Measurements from ENCODE around the gene BCL2L13.

BCL2L13 gene

GRCh38 chr22:17647452-17647851 is 8.9 kb downstream of the BCL2L13 start:
- no peak for TF ChIP-seq CTCF (IDR thresholded peaks at IDR 0.05; ENCODE audit: insufficient read depth, low read depth, low read length, missing control alignments)
- DNase-seq (ENCODE audit: low read depth): no peak

GRCh38 chr22:17647991-17648390 is 9.4 kb downstream of the BCL2L13 start:
- DNase-seq (ENCODE audit: low read depth): no peak
- TF ChIP-seq CTCF (IDR thresholded peaks at IDR 0.05; ENCODE audit: insufficient read depth, low read depth, low read length, missing control alignments): no peak

More at GRCh38 chr22:17647452-17647851, 8.9 kb downstream of the BCL2L13 start:
- H3K4me3 ChIP-seq (ENCODE audit: low read depth, low read length): no peak overlapping the region

GRCh38 chr22:17648569-17648968 is 10.0 kb downstream of the BCL2L13 start:
- H3K4me3 ChIP-seq (ENCODE audit: low read depth, low read length): no peak overlapping the region
- no peak for DNase-seq (ENCODE audit: low read depth)
- no peak for TF ChIP-seq CTCF (IDR thresholded peaks at IDR 0.05; ENCODE audit: insufficient read depth, low read depth, low read length, missing control alignments)

More at GRCh38 chr22:17647991-17648390, 9.4 kb downstream of the BCL2L13 start:
- H3K4me3 ChIP-seq (ENCODE audit: low read depth, low read length): no peak overlapping the region

GRCh38 chr22:17655289-17655688 is 16.7 kb downstream of the BCL2L13 start:
- no peak for TF ChIP-seq CTCF (IDR thresholded peaks at IDR 0.05; ENCODE audit: insufficient read depth, low read depth, low read length, missing control alignments)
- DNase-seq (ENCODE audit: low read depth): no peak
- H3K4me3 ChIP-seq (ENCODE audit: low read depth, low read length): no peak overlapping the region

GRCh38 chr22:17656870-17657395 is 18.4 kb downstream of the BCL2L13 start:
- TF ChIP-seq CTCF (IDR thresholded peaks at IDR 0.05; ENCODE audit: insufficient read depth, low read depth, low read length, missing control alignments): no peak
- no peak overlapping the region for H3K4me3 ChIP-seq (ENCODE audit: low read depth, low read length)
- DNase-seq (ENCODE audit: low read depth): no peak

GRCh38 chr22:17664414-17665055 is 26.0 kb downstream of the BCL2L13 start:
- no peak for DNase-seq (ENCODE audit: low read depth)
- H3K4me3 ChIP-seq (ENCODE audit: low read depth, low read length): no peak overlapping the region
- TF ChIP-seq CTCF (IDR thresholded peaks at IDR 0.05; ENCODE audit: insufficient read depth, low read depth, low read length, missing control alignments): no peak

GRCh38 chr22:17665248-17665647 is 26.7 kb downstream of the BCL2L13 start:
- no peak for DNase-seq (ENCODE audit: low read depth)
- H3K4me3 ChIP-seq (ENCODE audit: low read depth, low read length): no peak overlapping the region
- TF ChIP-seq CTCF (IDR thresholded peaks at IDR 0.05; ENCODE audit: insufficient read depth, low read depth, low read length, missing control alignments): no peak

All from GM12865 (cell line).